Adrenal gland (tissue), 5 donors: Measurements from ENCODE around the gene UNC5CL.

Experiments
- CTCF ChIP-seq, 6 experiments: fragments of 450-650 bp in 4 of 6; fragments of 200-600 bp in 2 of 6; sonication (generic) in 1 of 6; IDR thresholded peaks; 1 replicate in 5 of 6; 2 replicates in 1 of 6; pipeline versions ENCODE4 v1.5.1 to v1.8.0; 2016 to 2021; ENCODE audit warnings: antibody characterized with exemption in 6 of 6, mild to moderate bottlenecking in 2 of 6, moderate library complexity in 1 of 6
- POLR2A ChIP-seq, 2 donors: fragments of 450-650 bp; IDR thresholded peaks; one replicate each; pipeline ENCODE4 v1.6.1; 2017; ENCODE audit warnings: antibody characterized with exemption in 2 of 2, mild to moderate bottlenecking in 2 of 2, moderate library complexity in 1 of 2
- donor health status: DM: no; HTN: no; CAD: no.

- TF ChIP-seq POLR2A (IDR thresholded peaks at IDR 0.05) (no peak), CTCF (IDR thresholded peaks at IDR 0.05) (no peak)
Observed at GRCh38 chr6:41088451-41088850, 49.4 kb upstream of the UNC5CL start.
